OCI-LY7 (cell line): ENCODE results near the gene CDK18.

ENCODE experiments used
- EZH2phosphoT487 ChIP-seq: fragments of 200-600 bp; sonication (generic); IDR thresholded peaks from 2 replicates; pipeline ENCODE4 v1.6.1; 2018; ENCODE audit warnings: low read depth, borderline replicate concordance, mild to moderate bottlenecking, mixed run types, antibody characterized with exemption, low read length, moderate library complexity, mixed read lengths
- TF ChIP-seq, protein P1 (sequence below): fragments of 200-600 bp; sonication (generic); conservative IDR thresholded peaks from 2 replicates; pipeline ENCODE4 v1.5.1; 2014; ENCODE audit warnings: mild to moderate bottlenecking, antibody characterized with exemption, low read length, moderate library complexity, mixed read lengths

DNA sequence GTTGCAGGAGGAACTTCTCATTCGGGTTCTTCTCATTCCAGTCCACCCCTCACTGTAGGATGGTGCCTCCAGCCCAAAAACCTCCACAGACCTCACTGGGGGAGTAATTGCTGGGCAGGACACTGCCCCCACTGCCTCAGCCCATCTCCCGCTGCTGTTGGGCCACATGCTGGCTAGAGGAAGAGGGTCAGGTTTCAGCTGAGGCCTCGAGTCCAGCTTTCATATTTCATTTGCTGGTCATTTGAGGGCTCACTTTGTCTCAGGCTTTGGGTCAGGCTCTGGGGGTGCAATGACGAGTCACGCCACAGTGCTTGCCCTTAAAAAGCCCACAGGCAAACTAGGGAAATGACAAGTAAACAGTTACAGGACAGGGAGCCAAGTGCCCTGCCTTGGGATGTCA, 9.3 kb downstream of the CDK18 start:
- TF ChIP-seq, protein P1, sequence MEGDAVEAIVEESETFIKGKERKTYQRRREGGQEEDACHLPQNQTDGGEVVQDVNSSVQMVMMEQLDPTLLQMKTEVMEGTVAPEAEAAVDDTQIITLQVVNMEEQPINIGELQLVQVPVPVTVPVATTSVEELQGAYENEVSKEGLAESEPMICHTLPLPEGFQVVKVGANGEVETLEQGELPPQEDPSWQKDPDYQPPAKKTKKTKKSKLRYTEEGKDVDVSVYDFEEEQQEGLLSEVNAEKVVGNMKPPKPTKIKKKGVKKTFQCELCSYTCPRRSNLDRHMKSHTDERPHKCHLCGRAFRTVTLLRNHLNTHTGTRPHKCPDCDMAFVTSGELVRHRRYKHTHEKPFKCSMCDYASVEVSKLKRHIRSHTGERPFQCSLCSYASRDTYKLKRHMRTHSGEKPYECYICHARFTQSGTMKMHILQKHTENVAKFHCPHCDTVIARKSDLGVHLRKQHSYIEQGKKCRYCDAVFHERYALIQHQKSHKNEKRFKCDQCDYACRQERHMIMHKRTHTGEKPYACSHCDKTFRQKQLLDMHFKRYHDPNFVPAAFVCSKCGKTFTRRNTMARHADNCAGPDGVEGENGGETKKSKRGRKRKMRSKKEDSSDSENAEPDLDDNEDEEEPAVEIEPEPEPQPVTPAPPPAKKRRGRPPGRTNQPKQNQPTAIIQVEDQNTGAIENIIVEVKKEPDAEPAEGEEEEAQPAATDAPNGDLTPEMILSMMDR = no peak
- no peak for TF ChIP-seq EZH2phosphoT487
